ENCODE measurements around the gene COL16A1.

Gene COL16A1

GRCh38 chr1:31705080-31705866 lies 1.5 kb upstream of the COL16A1 start:
- peak; percentile 32 for DNase-seq

GRCh38 chr1:31704271-31705079 lies 658 bp upstream of the COL16A1 start:
- DNase-seq: no peak

- DNase-seq: no peak
Measured at GRCh38 chr1:31702836-31703404, 897 bp downstream of the COL16A1 start.

GRCh38 chr1:31701091-31701736 lies 2.6 kb downstream of the COL16A1 start:
- DNase-seq: no peak

GRCh38 chr1:31700468-31701090 lies 3.2 kb downstream of the COL16A1 start:
- no peak for DNase-seq

- no peak for DNase-seq
Measured at GRCh38 chr1:31699341-31699891, 4.4 kb downstream of the COL16A1 start.

- no peak for DNase-seq
Measured at GRCh38 chr1:31697369-31697984, 6.3 kb downstream of the COL16A1 start.

GRCh38 chr1:31696242-31696641 lies 7.6 kb downstream of the COL16A1 start:
- DNase-seq: no peak

- no peak for DNase-seq
Measured at GRCh38 chr1:31695327-31695726, 8.5 kb downstream of the COL16A1 start.

- DNase-seq: no peak
Measured at GRCh38 chr1:31694964-31695313, 8.9 kb downstream of the COL16A1 start.

- no peak for DNase-seq
Measured at GRCh38 chr1:31694069-31694963, 9.5 kb downstream of the COL16A1 start.

GRCh38 chr1:31693231-31693630 lies 10.6 kb downstream of the COL16A1 start:
- DNase-seq: no peak

- no peak for DNase-seq
Measured at GRCh38 chr1:31691951-31692350, 11.9 kb downstream of the COL16A1 start.

GRCh38 chr1:31691446-31691845 lies 12.4 kb downstream of the COL16A1 start:
- DNase-seq: no peak

- DNase-seq: no peak
Measured at GRCh38 chr1:31690921-31691320, 12.9 kb downstream of the COL16A1 start.

GRCh38 chr1:31689854-31690253 lies 14.0 kb downstream of the COL16A1 start:
- no peak for DNase-seq

GRCh38 chr1:31689379-31689778 lies 14.4 kb downstream of the COL16A1 start:
- no peak for DNase-seq

GRCh38 chr1:31688233-31688918 lies 15.4 kb downstream of the COL16A1 start:
- DNase-seq: no peak

- DNase-seq: no peak
Measured at GRCh38 chr1:31687601-31688000, 16.2 kb downstream of the COL16A1 start.

GRCh38 chr1:31685795-31686194 lies 18.0 kb downstream of the COL16A1 start:
- no peak for DNase-seq

Data from effector CD4-positive, alpha-beta T cell (primary cell).